Adrenal gland (tissue), 12 donors: ENCODE data around the gene CAPRIN1. TPM values are rescaled to one million over a fixed set of nuclear protein-coding genes. Genes with fewer than 3 reads are reported as not detected.
A peak's percentile ranks its signal among the peaks of the same experiment; 100 is the strongest.
"Not testable (repeated sequence)": the region's sequence is repeated elsewhere in the genome, so short reads cannot be mapped to it uniquely, and the experiment has no call there.

Experiments
- DNase-seq, 7 donors: peaks; one replicate each; pipeline ENCODE4 v3.0.0-alpha.2; 2019 to 2020
- H3K27ac ChIP-seq, 5 donors: fragments of 200-600 bp; sonication (generic) in 4 of 5; 1 replicate in 3 of 5; 2 replicates in 2 of 5; pipeline versions ENCODE4 v1.5.1 to v1.8.0; 2016 to 2020; ENCODE audit warnings: mild to moderate bottlenecking in 1 of 5
- H3K27me3 ChIP-seq: fragments of 200-600 bp; 2 replicates; pipeline ENCODE4 v1.8.0; 2021
- H3K36me3 ChIP-seq, 2 donors: fragments of 200-600 bp; replicated peaks in 1 of 2; 1 replicate in 1 of 2; 2 replicates in 1 of 2; pipeline versions ENCODE4 v1.5.1 to v1.8.0; 2018 to 2022
- H3K4me1 ChIP-seq, 2 donors: fragments of 200-600 bp; replicated peaks in 1 of 2; 1 replicate in 1 of 2; 2 replicates in 1 of 2; pipeline versions ENCODE4 v1.5.1 to v1.8.0; 2018 to 2021
- H3K4me3 ChIP-seq, 4 donors: fragments of 200-600 bp; sonication (generic) in 3 of 4; one replicate each; pipeline ENCODE4 v1.5.1; 2016 to 2018
- H3K9me3 ChIP-seq, 3 donors: fragments of 200-600 bp; sonication (generic) in 1 of 3; replicated peaks in 1 of 3; 1 replicate in 2 of 3; 2 replicates in 1 of 3; pipeline versions ENCODE4 v1.5.1 to v1.8.0; 2016 to 2021
- POLR2A ChIP-seq, 2 donors: fragments of 450-650 bp; IDR thresholded peaks; one replicate each; pipeline ENCODE4 v1.6.1; 2017; ENCODE audit warnings: antibody characterized with exemption in 2 of 2, mild to moderate bottlenecking in 2 of 2, moderate library complexity in 1 of 2
- WGBS, 4 donors: extraction: QIAGEN DNeasy Blood & Tissue Kit in 2 of 4; methylation state at CpG; one replicate each; pipeline versions ENCODE4 v1.1.5 to v1.1.7; 2013 to 2017; 5-methylcytosine and 5-hydroxymethylcytosine counted together
- intact Hi-C, 2 donors: fragments of 100-400 bp; cut with DNase I; formaldehyde crosslinking; loops; one replicate each; pipeline versions ENCODE4 v1.14.1 to v1.15.0; 2022 to 2023
- polyA plus RNA-seq, 3 donors: library from polyadenylated mRNA; stranded (reverse); fragments of 200-250 nt in 2 of 3; fragments of 350-450 nt in 1 of 3; fragmentation: Illumina TruSeq in 1 of 3; extraction: RNeasy Lipid Tissue Mini Kit (QIAGEN cat#74804) in 1 of 3; gene quantifications; one replicate each; pipeline ENCODE4 v1.2.3, GENCODE V29; 2013 to 2014
- total RNA-seq, 9 donors: library from RNA; depleted of rRNA in 4 of 9; stranded (reverse); fragments of >200 nt in 4 of 9; fragments of 120-200 nt in 1 of 9; fragmentation: NEBNext Ultra II Directional in 1 of 9; extraction: Animal tissue kit (Norgen Biotek cat#: 25700) in 1 of 9; gene quantifications; one replicate each; pipeline versions ENCODE4 v1.1.0 to v1.2.4, GENCODE V29; 2013 to 2023
- TF ChIP-seq, protein P1 (sequence below), 6 experiments: fragments of 450-650 bp in 4 of 6; fragments of 200-600 bp in 2 of 6; sonication (generic) in 1 of 6; IDR thresholded peaks; 1 replicate in 5 of 6; 2 replicates in 1 of 6; pipeline versions ENCODE4 v1.5.1 to v1.8.0; 2016 to 2021; ENCODE audit warnings: antibody characterized with exemption in 6 of 6, mild to moderate bottlenecking in 2 of 6, moderate library complexity in 1 of 6
- donor health status: healthy with polysubstance abuse.
- donor health status: Bipolar disorder and iron deficiency.
- donor health status: DM: yes; HTN: yes; CAD: no.
- donor health status: DM: no; HTN: no; CAD: no.
- donor health status: DM: no; HTN: no; CAD: no.
- donor health status: DM: yes; HTN: yes; CAD: no.

The CAPRIN1 gene
- total and polyA plus RNA-seq, 12 donors = 42.4 to 202 (median 149) TPM

DNA sequence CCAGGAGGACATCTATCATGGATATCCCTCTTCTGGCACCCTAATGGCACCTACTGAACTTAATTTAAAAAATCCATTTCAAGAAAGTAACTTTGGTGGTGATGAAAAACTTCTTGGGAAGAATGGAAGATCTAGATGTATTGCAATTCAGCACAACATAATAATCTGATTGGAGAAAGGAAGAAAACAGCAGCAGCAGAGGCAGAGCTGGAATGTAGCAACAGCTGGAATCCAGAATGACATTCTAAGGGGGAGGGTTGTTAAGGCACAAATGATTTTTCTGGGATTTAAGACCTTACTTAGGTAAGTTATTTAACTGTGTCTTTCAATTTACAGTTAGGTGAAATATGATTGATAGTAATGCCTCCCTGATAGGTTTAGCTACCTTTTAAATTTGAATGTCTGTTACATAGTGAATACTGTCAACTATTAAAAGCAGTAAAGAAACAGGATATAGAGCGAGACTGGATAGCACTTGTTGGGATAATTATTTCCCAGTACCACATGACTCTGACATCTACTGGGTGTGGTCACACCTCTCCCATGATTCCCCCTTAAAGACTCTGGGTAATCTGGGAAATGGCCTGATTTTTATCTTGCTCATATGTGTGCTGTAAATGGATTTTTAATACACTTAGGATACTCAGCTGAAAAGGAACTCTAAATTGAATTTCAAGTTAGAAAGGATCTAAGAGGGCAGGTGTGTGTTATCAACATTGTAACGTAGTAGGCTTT is 11.7 kb downstream of the CAPRIN1 start:
- DNase-seq = no peak
- peaks cover 12 to 52% of the 10 kb centered on the region in 2 donors for H3K4me1 ChIP-seq
- TF ChIP-seq, protein P1, sequence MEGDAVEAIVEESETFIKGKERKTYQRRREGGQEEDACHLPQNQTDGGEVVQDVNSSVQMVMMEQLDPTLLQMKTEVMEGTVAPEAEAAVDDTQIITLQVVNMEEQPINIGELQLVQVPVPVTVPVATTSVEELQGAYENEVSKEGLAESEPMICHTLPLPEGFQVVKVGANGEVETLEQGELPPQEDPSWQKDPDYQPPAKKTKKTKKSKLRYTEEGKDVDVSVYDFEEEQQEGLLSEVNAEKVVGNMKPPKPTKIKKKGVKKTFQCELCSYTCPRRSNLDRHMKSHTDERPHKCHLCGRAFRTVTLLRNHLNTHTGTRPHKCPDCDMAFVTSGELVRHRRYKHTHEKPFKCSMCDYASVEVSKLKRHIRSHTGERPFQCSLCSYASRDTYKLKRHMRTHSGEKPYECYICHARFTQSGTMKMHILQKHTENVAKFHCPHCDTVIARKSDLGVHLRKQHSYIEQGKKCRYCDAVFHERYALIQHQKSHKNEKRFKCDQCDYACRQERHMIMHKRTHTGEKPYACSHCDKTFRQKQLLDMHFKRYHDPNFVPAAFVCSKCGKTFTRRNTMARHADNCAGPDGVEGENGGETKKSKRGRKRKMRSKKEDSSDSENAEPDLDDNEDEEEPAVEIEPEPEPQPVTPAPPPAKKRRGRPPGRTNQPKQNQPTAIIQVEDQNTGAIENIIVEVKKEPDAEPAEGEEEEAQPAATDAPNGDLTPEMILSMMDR (IDR thresholded peaks at IDR 0.05) = no peak
- TF ChIP-seq POLR2A (IDR thresholded peaks at IDR 0.05) = no peak
- WGBS, 4 donors = 81 to 93% (median 88%) methylated on average over 2 of the region's 2 CpGs
- no peaks in the 10 kb centered on the region for H3K9me3 ChIP-seq
- H3K36me3 ChIP-seq = peaks cover 0 to 12% of the 10 kb centered on the region in 2 donors
- no peak overlapping the region for H3K27ac ChIP-seq
- no peak overlapping the region for H3K4me3 ChIP-seq
- H3K27me3 ChIP-seq = no peaks in the 10 kb centered on the region
- intact Hi-C loops = no loop called here

DNA sequence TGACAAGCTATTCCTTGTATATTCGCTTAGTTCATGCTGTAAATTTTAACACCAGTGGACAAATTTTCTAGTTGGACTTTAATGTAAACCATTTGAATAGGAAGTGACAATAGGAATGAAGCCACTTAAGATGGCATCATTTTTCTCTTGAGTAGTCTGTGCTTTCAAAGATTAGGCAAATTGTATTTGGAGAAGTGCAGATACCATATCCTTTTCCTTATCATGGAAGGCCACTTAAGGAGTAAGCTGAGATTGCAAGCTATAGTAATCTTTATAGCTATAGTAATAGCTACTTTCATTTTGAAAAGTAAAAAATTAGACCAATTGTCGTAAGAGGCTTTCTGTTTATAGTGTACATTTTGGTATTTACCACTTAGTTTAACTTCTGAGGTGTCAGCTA is 12.8 kb downstream of the CAPRIN1 start:
- peaks cover 0 to 12% of the 10 kb centered on the region in 2 donors for H3K36me3 ChIP-seq
- intact Hi-C loops = no loop called here
- no peak overlapping the region for H3K4me3 ChIP-seq
- TF ChIP-seq, protein P1 (IDR thresholded peaks at IDR 0.05) = no peak
- no peak for TF ChIP-seq POLR2A (IDR thresholded peaks at IDR 0.05)
- H3K9me3 ChIP-seq = no peaks in the 10 kb centered on the region
- no peaks in the 10 kb centered on the region for H3K27me3 ChIP-seq
- no peak for DNase-seq
- H3K4me1 ChIP-seq = peaks cover 12 to 52% of the 10 kb centered on the region in 2 donors
- 90 to 94% (median 93%) methylated on average over 2 of the region's 2 CpGs for WGBS, 4 donors
- H3K27ac ChIP-seq = no peak overlapping the region

DNA sequence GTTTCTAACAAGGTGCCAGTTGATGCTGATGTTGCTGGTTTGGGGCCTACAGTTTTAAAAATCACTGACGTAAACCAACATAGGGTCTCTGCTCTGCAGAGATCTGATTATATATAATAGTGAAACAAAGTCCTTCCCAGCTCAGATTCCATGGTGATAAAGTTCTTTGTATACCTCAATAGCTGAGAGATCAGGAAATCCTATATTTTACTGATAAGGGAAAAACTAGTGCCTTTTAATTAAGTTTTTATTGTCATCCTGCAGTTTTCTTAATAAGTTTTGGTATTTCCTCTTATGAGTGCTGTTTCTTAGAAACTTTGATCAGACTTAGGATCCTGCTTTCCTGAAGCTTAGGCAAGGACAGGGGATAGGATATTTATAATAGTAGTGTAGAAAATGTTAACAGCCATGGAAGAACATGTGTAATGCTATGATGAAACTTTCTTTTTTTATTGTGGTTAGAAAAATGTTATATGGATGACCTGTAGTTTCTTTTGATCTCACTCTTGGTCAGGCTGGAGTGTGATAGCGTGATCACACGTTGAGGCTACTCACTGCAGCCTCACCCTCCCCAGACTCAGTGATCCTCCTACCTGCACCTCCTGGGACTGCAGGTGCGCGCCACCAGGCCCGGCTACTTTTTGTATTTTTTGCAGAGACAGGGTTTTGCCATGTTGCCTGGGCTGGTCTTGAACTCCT is 14.1 kb downstream of the CAPRIN1 start:
- Histone ChIP-seq H3K27ac (no peak overlapping the region), H3K36me3 (peaks cover 0 to 12% of the 10 kb centered on the region in 2 donors), H3K9me3 (no peaks in the 10 kb centered on the region), H3K4me1 (peaks cover 7 to 44% of the 10 kb centered on the region in 2 donors), H3K27me3 (no peaks in the 10 kb centered on the region), H3K4me3 (no peak overlapping the region)
- 87 to 92% (median 89%) methylated on average over 6 of the region's 6 CpGs for WGBS, 4 donors
- intact Hi-C loops = no loop called here
- no peak for DNase-seq
- TF ChIP-seq POLR2A (IDR thresholded peaks at IDR 0.05) = no peak
- TF ChIP-seq, protein P1 (IDR thresholded peaks at IDR 0.05) = no peak

DNA sequence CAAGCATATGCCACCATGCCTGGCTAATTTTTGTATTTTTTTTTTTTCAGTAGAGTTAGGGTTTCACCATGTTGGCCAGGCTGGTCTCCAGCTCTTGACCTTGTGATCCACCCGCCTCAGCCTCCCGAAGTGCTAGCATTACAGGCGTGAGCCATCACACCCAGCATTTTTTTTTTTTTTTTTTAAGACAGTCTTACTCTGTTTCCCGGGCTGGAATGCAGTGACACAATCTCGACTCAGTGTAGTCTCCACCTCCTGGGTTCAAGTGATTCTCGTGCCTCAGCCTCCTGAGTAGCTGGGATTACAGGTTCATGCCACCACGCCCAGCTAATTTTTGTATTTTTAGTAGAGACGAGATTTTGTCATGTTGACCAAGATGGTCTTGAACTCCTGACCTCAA is 15.2 kb downstream of the CAPRIN1 start:
- H3K4me3 ChIP-seq, H3K27ac ChIP-seq, H3K9me3 ChIP-seq, intact Hi-C loops, H3K27me3 ChIP-seq: not testable (repeated sequence)
- Histone ChIP-seq H3K4me1 (peaks cover 7 to 43% of the 10 kb centered on the region in 2 donors), H3K36me3 (peaks cover 0 to 15% of the 10 kb centered on the region in 2 donors)
- 78 to 80% (median 80%) methylated on average over 8 of the region's 8 CpGs for WGBS, 4 donors
- DNase-seq = peak in 1 of 7 donors; percentile 13
